T-helper 1 cell treated with Interleukin-12 subunit alpha and Interleukin-12 subunit beta and Interleukin-4 antibody, amounts not matched to agents 30 ng/mL and 1 ng/mL, for 36 hours (primary cell): ENCODE measurements around the gene CLDN6. TPM values are rescaled to one million over a fixed set of nuclear protein-coding genes. Genes with fewer than 3 reads are reported as not detected.

Experiments
- intact Hi-C: fragments of 100-400 bp; cut with micrococcal nuclease; formaldehyde crosslinking; loops from one replicate; pipeline ENCODE4 v1.15.1; 2024
- total RNA-seq: library from RNA; stranded (reverse); gene quantifications from 2 replicates; pipeline ENCODE4 v1.2.3, GENCODE V29; 2022

CLDN6 gene
- total RNA-seq, 1 donor from 2014 or later = not detected

DNA sequence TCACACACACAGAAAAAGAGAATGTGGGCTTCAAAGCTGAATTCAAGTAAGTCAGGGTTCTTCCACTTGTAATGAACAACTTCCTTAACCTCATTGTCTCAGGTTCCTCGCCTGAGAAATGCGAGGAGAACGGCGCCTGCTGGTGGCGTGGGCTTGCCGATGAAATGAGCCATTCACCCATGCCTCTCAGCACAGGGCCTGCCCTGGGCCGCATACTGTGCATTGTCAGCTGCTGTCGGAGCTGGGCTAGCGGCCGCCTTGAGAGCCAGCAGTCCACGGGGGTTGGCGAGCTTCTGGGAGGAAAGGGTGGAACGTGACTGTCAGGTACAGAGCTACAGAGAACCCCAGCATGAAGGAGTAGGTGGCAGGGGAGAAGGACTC, 35.3 kb upstream of the CLDN6 start:
- intact Hi-C loops = loop anchor here (10.0 kb wide), 1 partner anchor 401 kb away; no protein-coding TSS in a partner anchor

GRCh38 chr16:3052571-3053329, 34.8 kb upstream of the CLDN6 start:
- intact Hi-C loops = loop anchor here (10.0 kb wide), 1 partner anchor 402 kb away; no protein-coding TSS in a partner anchor

- intact Hi-C loops = loop anchor here (10.0 kb wide), 1 partner anchor 403 kb away; no protein-coding TSS in a partner anchor
Measured at GRCh38 chr16:3051494-3051893, 33.5 kb upstream of the CLDN6 start.

DNA sequence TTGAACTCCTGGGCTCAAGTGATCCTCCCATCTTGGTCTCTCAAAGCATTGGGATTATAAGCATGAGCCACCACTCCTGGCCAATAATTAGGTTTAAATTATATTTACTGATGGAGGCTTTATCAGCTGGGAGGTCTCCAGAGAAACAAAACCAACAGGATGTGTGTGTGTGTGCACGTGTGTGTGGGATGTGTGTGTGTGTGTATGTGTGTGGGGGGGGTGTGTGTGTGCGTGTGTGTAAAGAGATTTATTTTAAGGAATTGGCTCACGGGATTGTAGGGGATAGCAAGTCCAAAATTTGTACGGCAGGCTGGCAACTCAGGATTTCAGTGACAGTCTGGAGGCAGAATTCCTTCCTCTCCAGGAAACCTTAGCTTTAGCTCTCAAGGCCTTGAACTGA, 33.0 kb upstream of the CLDN6 start:
- intact Hi-C loops = loop anchor here (10.0 kb wide), 1 partner anchor 404 kb away; no protein-coding TSS in a partner anchor

DNA sequence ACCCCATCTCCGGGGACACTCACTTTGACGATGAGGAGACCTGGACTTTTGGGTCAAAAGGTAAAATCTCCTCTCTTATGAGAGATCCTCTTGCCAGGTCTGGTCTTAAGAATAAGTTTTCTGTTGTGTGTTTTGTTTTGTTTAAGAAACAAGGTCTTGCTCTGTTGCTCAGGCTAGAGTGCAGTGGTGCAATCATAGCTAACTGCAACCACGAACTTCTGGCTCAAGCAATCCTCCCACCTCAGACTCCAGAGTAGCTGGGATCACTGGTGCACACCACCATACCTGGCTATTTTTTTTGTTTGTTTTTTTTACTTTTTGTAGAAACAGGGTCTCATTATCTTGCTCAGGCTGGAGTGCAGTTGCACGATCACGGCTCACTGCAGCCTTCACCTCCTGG, 32.5 kb upstream of the CLDN6 start:
- intact Hi-C loops = loop anchor here (10.0 kb wide), 1 partner anchor 404 kb away; no protein-coding TSS in a partner anchor

- intact Hi-C loops = loop anchor here (10.0 kb wide), 1 partner anchor 405 kb away; no protein-coding TSS in a partner anchor
Measured at GRCh38 chr16:3049921-3050481, 32.0 kb upstream of the CLDN6 start.

DNA sequence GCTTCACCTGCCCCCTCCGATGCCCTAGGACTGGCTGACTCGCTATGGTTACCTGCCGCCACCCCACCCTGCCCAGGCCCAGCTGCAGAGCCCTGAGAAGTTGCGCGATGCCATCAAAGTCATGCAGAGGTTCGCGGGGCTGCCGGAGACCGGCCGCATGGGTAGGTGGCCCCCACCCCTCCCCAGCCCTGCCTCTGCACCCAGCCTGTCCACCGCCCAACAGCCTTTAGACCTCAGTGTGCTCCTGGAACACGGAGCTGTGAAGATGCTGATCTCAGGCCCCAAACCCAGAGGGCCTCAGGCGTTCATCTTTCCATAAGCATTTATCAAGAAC, 29.4 kb upstream of the CLDN6 start:
- intact Hi-C loops = no loop called here

DNA sequence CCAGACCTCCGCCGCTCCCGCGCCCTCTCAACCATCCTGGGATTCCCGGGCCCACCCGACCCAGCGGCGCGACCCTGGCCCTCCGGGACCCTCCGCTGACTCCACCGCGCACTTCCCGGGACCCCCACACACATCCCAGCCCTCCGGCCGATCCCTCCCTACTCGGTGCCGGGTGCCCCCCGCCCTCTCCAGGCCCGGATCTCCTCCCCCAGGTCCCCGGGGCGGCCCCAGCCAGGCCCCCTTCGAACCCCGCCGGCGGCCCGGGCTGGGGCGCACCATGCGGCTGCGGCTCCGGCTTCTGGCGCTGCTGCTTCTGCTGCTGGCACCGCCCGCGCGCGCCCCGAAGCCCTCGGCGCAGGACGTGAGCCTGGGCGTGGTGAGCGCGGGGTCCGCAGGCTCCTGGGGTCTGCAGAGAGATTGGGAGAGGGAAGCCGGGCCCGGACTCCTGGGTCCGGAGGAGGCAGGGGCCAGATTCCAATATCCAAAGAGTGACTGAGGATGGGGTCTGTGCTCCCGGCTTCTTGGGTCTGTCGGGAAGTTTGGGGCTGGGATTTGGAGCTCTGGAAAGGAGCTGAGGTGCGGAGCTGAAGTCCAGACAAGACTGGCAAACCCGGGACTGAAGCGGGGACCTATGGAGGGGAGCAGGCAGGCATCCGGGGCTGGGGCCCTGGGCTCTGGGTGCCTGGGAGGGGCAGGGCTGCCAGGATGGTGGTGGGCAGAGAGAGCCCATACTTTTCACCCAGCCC, 28.8 kb upstream of the CLDN6 start:
- intact Hi-C loops = loop anchor here (1.0 kb wide), 1 partner anchor 8 kb away; no protein-coding TSS in a partner anchor

GRCh38 chr16:3045758-3046640, 28.0 kb upstream of the CLDN6 start, which contains the start of gene MMP25:
MMP25 (plus strand) TSS chr16:3046561; CDS start chr16:3046918, 357 bp downstream.
- intact Hi-C loops = loop anchor here (1.0 to 2.0 kb wide), 2 partner anchors 9 to 15 kb away; no protein-coding TSS in a partner anchor

DNA sequence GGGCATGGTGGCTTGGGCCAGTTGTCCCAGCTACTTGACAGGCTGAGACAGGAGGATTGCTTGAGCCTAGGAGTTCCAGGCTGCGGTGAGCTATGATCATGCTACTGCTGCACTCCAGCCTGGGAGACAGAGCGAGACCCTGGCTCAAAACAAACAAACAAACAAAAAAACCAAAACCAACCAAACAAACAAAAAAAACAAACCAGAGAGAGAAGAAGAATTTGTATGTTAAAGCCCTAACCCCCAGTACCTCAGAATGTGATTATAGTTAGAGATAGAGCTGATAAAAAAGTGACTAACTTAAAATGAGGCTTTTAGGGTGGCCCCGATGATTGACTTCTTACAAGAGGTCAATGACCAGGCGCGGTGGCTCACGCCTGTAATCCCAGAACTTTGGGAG, 26.7 kb upstream of the CLDN6 start:
- intact Hi-C loops = loop anchor here (2.0 kb wide), 1 partner anchor 14 kb away; no protein-coding TSS in a partner anchor

DNA sequence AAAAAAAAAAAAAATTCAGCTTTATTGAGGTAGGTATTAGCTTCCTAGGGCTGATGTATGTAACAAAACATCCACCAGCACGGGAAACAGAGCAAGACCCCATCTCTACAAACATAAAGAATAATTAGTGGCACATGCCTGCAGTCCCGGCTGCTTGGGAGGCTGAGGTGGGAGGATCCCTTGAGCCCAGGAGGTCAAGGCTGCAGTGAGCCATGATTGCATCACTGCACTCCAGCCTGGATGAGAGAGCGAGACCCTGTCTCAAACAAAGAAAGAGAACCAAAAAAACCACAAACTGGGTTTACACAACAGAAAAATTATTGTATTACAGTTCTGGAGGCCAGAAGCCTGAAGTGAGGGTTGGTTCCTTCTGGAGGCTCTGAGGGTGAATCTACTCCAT, 24.4 kb upstream of the CLDN6 start:
- intact Hi-C loops = no loop called here

DNA sequence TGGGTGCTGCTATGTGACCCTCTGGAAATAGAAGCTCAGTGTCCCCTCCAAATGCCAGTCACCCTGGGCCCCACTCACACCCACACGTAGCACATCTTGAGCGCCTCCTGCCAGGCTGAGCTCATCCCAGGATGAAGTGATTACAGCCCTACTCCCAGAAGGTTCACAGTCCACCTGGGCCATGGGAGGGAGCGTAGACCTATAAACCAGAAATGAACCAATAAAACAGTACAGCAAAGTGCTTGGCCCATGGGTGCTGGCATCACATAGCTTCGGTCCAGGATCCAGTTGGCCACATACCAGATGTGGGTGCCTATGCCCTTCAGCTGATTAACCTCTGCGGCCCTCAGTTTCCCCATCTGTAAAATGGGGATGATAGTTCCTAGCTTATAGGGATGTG, 20.9 kb upstream of the CLDN6 start:
- intact Hi-C loops = no loop called here

DNA sequence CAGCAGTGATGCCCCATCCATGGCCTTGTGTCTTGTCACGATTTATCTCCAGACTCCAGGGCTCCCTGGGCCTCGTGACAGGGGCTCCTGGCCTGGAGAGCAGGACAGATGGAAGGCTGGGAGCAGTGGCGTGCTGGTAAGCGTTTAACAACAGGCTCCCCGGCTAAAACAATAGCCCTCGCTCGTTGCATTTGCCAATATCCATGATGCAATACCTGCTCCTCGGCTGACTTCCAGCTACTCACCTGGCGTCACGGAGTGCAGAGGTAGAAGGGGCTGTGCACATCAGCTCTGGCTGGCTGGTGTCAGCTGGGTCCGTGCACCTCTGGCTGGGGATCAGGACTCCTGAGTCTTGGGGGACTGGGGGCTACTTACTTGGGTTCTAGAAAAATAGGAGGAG, 20.3 kb upstream of the CLDN6 start:
- intact Hi-C loops = no loop called here

DNA sequence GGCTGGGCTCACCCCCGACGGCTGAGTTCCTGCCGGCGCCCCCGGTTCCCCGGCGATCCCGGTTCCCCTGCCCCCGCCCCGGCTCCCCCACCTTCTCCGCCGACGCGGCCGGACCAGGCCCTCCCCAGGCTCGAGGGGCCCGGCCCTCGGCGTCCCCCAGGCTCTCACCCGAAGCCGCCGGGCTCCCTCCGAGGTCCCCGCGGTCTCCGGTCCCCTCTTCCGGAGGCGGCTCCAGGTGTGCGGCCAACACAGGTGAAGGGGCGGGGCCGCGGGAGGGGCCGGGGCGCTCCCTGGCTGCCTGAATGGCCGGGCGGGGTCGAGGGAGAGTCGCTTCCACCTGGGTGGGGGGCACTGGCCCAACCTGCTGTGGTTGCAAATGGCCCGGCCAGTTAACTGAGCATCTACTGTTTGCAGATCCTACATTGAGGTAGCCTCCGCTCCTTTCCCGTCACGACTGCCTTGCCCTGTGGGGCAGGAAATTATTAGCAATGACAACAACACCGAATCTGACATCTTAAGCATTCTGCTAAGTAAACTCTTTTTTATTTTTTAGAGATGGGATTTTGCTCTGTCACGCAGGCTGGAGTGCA, 18.8 kb upstream of the CLDN6 start, which contains the start of gene BICDL2:
Gene BICDL2 (minus strand): TSS at position 219 of the 590 bp plus-strand sequence. CDS start 1,448 bp downstream, outside the sequence.
- intact Hi-C loops = no loop called here

- intact Hi-C loops = no loop called here
Measured at GRCh38 chr16:3035972-3036725, 18.2 kb upstream of the CLDN6 start.

DNA sequence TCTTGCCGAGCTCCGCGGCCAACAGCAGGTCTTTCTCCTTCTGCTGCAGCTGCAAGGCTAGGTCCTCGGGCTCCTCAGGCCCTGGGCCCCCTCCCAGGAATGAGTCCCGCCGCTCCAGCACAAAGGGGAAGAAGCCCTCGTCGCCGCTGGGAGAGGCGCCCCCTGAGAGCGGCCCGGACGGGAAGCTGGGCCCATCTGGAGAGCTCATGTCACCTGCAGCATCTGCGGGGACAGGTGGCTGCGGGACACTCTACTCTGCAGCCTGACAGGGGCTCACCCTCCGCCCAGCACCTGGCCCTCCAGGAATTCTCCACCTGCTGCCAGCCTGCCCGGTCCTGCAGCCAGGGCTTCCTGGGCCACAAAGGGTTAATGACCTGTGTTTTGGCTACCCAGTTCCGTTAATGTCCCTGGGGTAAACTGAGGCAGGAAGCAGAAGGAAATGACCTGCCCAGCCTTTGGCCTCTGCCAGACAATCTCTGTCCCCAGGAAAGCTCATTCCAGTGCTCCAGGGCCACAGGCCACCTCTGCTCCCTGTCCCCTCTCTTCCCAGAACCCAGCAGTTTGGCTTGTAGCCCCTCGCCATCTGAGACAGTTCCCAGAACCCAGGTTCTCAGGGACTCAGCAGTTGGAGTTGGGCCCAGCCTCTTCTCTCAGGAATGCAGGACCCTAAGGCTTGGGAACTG, 17.4 kb upstream of the CLDN6 start:
- intact Hi-C loops = no loop called here

- intact Hi-C loops = no loop called here
Measured at GRCh38 chr16:3032624-3033023, 14.6 kb upstream of the CLDN6 start.

- intact Hi-C loops = loop anchor here (1.0 to 2.0 kb wide), 3 partner anchors 14 to 136 kb away; no protein-coding TSS in a partner anchor
Measured at GRCh38 chr16:3030222-3031212, 12.5 kb upstream of the CLDN6 start.
